ENCODE measurements around the gene EVC. TPM values are rescaled to one million over a fixed set of nuclear protein-coding genes. Genes with fewer than 3 reads are reported as not detected.
"Not testable (repeated sequence)": the region's sequence is repeated elsewhere in the genome, so short reads cannot be mapped to it uniquely, and the experiment has no call there.

EVC gene
- total RNA-seq, 1 donor = 58.2 TPM

DNA sequence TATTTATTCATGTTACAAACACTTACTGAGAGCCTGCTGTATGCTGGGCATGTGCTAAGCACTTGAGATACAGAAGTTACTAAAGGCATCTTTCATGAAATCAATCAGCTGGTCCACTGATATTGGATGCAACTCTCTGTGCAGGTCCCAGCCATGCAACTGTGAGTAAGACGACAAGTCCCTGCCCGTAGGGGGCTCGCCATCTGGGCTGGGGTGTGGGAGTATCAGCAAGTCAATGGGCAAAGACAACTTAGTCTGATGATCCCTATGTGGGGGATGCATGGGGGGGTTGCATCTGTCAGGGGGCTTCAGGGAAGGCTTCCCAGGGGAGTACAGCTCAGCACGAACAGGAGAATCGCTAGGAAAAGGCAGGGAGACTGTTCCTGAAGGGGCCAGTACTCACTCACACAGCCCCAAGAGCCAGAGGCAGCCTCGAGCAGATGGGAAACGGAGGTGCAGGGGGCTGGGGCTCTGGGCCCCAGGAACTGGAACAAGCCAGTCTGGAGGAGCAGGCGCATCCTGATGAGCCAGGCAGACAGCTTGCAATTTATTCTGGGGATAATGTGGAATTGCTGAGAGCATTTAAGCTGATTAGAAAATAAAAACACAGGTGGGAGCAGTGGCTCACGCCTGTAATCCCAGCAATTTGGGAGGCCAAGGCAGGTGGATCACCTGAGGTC lies 141.7 kb downstream of the EVC start:
- TF ChIP-seq, protein P1, sequence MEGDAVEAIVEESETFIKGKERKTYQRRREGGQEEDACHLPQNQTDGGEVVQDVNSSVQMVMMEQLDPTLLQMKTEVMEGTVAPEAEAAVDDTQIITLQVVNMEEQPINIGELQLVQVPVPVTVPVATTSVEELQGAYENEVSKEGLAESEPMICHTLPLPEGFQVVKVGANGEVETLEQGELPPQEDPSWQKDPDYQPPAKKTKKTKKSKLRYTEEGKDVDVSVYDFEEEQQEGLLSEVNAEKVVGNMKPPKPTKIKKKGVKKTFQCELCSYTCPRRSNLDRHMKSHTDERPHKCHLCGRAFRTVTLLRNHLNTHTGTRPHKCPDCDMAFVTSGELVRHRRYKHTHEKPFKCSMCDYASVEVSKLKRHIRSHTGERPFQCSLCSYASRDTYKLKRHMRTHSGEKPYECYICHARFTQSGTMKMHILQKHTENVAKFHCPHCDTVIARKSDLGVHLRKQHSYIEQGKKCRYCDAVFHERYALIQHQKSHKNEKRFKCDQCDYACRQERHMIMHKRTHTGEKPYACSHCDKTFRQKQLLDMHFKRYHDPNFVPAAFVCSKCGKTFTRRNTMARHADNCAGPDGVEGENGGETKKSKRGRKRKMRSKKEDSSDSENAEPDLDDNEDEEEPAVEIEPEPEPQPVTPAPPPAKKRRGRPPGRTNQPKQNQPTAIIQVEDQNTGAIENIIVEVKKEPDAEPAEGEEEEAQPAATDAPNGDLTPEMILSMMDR (IDR thresholded peaks at IDR 0.05; ENCODE audit: insufficient read depth, low read length) = no peak
- no peak overlapping the region for H3K4me3 ChIP-seq (ENCODE audit: low read depth, low read length)
- DNase-seq (ENCODE audit: low read depth) = no peak

DNA sequence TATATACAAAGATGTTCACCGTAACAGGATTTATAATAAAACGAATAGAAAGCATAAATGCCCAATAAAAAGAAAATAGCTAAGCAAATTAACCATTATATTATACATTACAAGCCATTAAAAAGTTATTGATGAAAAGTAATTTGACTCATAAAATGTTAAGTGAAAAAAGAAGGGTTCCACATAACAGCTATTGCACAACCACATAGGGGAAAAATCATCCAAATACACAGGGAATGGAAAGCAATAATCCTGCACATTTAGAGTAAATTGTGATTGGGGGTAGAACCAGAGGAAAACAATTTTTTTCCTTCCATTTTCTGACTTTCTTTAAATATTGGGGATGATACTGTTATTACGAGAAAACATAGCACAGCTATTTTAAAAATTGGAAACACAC lies 143.9 kb downstream of the EVC start:
- no peak overlapping the region for H3K4me3 ChIP-seq (ENCODE audit: low read depth, low read length)
- TF ChIP-seq, protein P1 (IDR thresholded peaks at IDR 0.05; ENCODE audit: insufficient read depth, low read length) = no peak
- DNase-seq (ENCODE audit: low read depth) = no peak

- not testable (repeated sequence) for DNase-seq (ENCODE audit: low read depth); H3K4me3 ChIP-seq (ENCODE audit: low read depth, low read length)
Observed at GRCh38 chr4:5856362-5856761, 145.4 kb downstream of the EVC start.

DNA sequence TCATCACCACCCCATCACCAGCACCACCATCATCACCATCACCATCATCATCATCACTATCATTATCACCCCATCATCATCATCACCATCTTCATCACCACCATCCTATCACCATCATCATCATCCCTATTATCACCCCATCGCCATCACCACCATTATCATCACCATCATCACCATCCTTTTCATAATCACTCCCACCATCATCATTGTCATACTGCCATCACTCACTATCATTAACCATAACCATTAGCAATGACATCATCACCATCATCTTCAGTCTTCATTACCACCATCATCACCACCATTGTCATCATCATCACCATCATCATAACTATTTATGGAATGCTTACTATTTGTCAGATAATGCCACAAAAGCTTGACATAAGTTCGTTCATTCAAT lies 146.2 kb downstream of the EVC start:
- no peak for DNase-seq (ENCODE audit: low read depth)
- H3K4me3 ChIP-seq (ENCODE audit: low read depth, low read length) = no peak overlapping the region
- TF ChIP-seq, protein P1 (IDR thresholded peaks at IDR 0.05; ENCODE audit: insufficient read depth, low read length) = no peak

DNA sequence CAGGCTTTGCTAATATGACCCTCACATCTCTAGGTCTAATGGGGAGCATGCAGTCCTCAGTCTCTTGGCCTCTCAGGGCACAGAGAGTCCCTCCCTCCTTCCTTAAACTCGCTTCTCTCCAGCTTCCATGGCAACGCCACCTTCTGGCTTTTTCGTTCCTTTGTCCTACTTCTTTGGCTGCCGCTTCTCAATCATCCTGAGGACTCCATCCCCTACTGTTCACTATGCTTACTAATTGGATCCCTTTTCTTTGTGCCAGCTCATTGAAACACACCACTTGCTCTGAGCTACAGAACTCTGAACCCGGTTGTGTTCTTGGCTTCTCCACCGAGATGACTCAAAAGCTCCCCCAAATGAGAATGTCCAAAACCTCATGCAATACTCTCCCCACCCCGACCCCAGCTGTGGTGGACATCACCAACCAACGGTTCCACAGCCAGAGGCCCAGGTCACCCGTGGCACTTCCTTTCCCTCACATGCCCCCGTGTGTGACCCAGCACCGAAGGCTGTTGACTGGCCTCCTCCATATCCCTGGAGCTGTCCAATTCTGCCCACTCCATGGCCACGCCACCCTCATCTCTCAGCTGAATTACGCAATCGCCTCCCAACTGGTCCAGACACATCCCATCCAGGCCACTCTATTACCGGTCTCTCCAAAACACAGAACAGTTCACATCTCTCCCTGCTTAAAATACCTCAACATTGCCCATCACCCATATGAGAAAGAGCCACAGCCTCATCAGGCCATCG lies 147.2 kb downstream of the EVC start:
- no peak overlapping the region for H3K4me3 ChIP-seq (ENCODE audit: low read depth, low read length)
- TF ChIP-seq, protein P1 (IDR thresholded peaks at IDR 0.05; ENCODE audit: insufficient read depth, low read length) = no peak
- no peak for DNase-seq (ENCODE audit: low read depth)

DNA sequence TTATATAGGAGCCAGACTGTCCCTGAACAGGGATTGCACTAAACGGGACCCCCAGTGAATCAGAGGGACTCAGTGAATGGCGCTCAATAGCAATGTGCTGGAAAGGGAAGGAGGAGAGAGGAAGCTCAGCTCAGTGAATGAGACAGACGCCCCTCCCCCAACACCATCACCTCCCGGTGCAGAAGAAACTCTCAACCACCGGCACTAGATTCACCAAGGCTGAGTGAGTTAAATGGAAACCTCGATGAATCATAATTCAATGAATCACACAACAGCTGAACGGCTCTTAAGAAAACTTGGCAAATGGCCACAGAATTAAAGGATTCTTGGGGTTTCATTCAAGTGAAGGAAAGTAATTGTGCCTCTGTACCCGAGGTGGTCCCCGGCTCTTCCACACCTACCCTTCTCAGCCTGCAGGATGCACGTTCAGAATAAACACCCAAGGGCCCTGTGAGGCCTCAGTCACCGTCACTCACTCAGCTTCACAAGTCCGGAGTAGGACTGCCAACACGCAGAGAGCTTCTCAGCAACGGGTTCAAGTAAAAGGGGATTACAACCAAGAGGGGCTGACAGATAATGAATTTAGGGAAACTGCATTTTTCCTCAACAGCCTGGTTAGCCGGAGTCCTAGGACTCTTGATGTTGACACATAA lies 152.6 kb downstream of the EVC start:
- TF ChIP-seq, protein P1 (IDR thresholded peaks at IDR 0.05; ENCODE audit: insufficient read depth, low read length) = no peak
- H3K4me3 ChIP-seq (ENCODE audit: low read depth, low read length) = no peak overlapping the region
- DNase-seq (ENCODE audit: low read depth) = peak; percentile 77

Other genes starting within 250 kb of the EVC start
- 15.5 and 17.1 TPM in 2 replicates for gene EVC2, start 2.6 kb upstream of the EVC start, total RNA-seq (ENCODE audit: low replicate concordance)
- gene CRMP1, start 181.9 kb downstream of the EVC start, total RNA-seq (ENCODE audit: low replicate concordance) = not detected in 2 replicates